Skeletal muscle tissue (tissue), 4 donors: ENCODE data around the gene TREH. TPM values are rescaled to one million over a fixed set of nuclear protein-coding genes. Genes with fewer than 3 reads are reported as not detected.

Source experiments
- H3K27ac ChIP-seq: one replicate; pipeline ENCODE4 v1.7.0; 2013; ENCODE audit warnings: mild to moderate bottlenecking, low read depth, low read length, inconsistent platforms
- H3K27me3 ChIP-seq, 3 donors: one replicate each; pipeline ENCODE4 v1.7.0; 2013; ENCODE audit warnings: low read length in 3 of 3; ENCODE audit not compliant: control insufficient read depth in 3 of 3, insufficient read depth in 3 of 3
- H3K36me3 ChIP-seq, 3 donors: one replicate each; pipeline ENCODE4 v1.7.0; 2013; ENCODE audit warnings: low read length in 3 of 3; ENCODE audit not compliant: control insufficient read depth in 3 of 3, insufficient read depth in 3 of 3
- H3K4me1 ChIP-seq, 3 donors: one replicate each; pipeline ENCODE4 v1.7.0; 2013; ENCODE audit warnings: low read length in 3 of 3, mild to moderate bottlenecking in 3 of 3; ENCODE audit not compliant: control insufficient read depth in 3 of 3, insufficient read depth in 3 of 3
- H3K4me3 ChIP-seq, 3 donors: one replicate each; pipeline ENCODE4 v1.7.0; 2013; ENCODE audit warnings: low read length in 3 of 3
- H3K9ac ChIP-seq, 3 donors: one replicate each; pipeline ENCODE4 v1.7.0; 2013; ENCODE audit warnings: low read length in 3 of 3, mild to moderate bottlenecking in 3 of 3, moderate library complexity in 2 of 3, low read depth in 1 of 3
- H3K9me3 ChIP-seq, 3 donors: one replicate each; pipeline ENCODE4 v1.7.0; 2013; ENCODE audit warnings: low read length in 3 of 3; ENCODE audit not compliant: control insufficient read depth in 3 of 3
- total RNA-seq: library from RNA; depleted of rRNA; stranded (reverse); fragments of >200 nt; gene quantifications from one replicate; pipeline ENCODE4 v1.2.3, GENCODE V29; 2014
- donor health status: Osteomylitis.

The TREH gene
- total RNA-seq, 1 donor from 2014 or later, result 0.52 TPM

DNA sequence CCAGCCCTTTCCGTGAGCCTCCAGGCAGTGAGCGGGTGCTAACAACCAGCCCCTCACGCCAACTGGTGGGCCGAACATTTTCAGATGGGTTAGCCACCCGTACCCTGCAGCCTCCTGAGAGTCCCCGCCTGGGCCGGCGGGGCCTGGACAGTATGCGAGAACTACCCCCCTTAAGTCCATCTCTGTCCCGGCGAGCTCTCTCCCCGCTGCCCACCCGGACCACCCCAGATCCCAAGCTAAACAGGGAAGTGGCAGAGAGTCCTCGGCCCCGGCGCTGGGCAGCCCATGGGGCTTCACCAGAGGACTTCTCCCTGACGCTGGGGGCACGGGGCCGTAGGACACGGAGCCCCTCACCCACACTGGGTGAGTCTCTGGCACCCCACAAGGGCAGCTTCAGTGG, 51.4 kb downstream of the TREH start:
- Histone ChIP-seq H3K4me3 (no peak overlapping the region), H3K27me3 (no peaks in the 10 kb centered on the region), H3K27ac (peak overlapping the region; percentile 48), H3K36me3 (peaks cover 34 to 54% (median 44%) of the 10 kb centered on the region in 3 donors), H3K4me1 (peaks cover 42 to 62% (median 57%) of the 10 kb centered on the region in 3 donors), H3K9me3 (no peaks in the 10 kb centered on the region), H3K9ac (peak overlapping the region in 2 of 3 donors; percentile 23 to 62)

DNA sequence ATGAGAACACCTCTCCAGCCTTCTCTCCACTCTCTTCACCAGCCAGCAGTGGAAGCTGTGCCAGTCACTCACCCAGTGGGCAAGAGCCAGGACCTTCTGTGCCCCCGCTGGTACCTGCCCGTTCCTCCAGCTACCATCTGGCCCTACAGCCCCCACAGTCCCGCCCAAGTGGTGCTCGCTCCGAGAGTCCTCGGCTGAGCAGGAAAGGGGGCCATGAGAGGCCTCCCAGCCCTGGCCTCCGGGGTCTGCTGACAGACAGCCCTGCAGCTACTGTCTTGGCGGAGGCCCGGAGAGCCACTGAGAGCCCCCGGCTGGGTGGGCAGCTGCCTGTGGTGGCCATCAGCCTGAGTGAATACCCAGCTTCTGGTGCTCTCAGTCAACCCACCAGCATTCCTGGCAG, 51.9 kb downstream of the TREH start:
- no peaks in the 10 kb centered on the region for H3K9me3 ChIP-seq
- peaks cover 45 to 65% (median 59%) of the 10 kb centered on the region in 3 donors for H3K4me1 ChIP-seq
- H3K4me3 ChIP-seq, result no peak overlapping the region
- peaks cover 34 to 53% (median 44%) of the 10 kb centered on the region in 3 donors for H3K36me3 ChIP-seq
- H3K9ac ChIP-seq, result peak overlapping the region in 1 of 3 donors; percentile 62
- peak overlapping the region; percentile 48 for H3K27ac ChIP-seq
- no peaks in the 10 kb centered on the region for H3K27me3 ChIP-seq

DNA sequence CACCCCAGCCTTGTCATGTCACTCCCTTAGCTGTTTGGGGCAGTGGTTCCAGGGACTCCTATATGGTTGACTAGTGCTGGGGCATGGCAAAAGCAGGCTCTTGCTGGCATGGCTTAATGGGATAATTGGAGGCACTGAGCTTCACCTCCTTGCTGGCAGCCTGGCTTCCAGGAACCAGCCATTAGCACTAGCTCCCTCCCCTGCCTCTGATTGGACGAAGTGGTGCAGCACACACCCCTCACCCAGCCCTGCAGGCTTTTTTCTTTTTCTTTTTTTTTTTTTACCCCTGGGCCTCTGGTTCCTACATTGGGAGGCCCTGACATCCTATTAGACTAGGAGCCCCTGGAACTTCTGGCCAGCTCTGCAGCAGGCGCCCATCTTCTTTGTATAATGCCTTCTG, 53.5 kb downstream of the TREH start:
- peaks cover 54 to 72% (median 65%) of the 10 kb centered on the region in 3 donors for H3K4me1 ChIP-seq
- H3K36me3 ChIP-seq, result peaks cover 31 to 39% (median 31%) of the 10 kb centered on the region in 3 donors
- H3K4me3 ChIP-seq, result no peak overlapping the region
- H3K9me3 ChIP-seq, result no peaks in the 10 kb centered on the region
- no peak overlapping the region for H3K9ac ChIP-seq
- no peak overlapping the region for H3K27ac ChIP-seq
- H3K27me3 ChIP-seq, result no peaks in the 10 kb centered on the region

DNA sequence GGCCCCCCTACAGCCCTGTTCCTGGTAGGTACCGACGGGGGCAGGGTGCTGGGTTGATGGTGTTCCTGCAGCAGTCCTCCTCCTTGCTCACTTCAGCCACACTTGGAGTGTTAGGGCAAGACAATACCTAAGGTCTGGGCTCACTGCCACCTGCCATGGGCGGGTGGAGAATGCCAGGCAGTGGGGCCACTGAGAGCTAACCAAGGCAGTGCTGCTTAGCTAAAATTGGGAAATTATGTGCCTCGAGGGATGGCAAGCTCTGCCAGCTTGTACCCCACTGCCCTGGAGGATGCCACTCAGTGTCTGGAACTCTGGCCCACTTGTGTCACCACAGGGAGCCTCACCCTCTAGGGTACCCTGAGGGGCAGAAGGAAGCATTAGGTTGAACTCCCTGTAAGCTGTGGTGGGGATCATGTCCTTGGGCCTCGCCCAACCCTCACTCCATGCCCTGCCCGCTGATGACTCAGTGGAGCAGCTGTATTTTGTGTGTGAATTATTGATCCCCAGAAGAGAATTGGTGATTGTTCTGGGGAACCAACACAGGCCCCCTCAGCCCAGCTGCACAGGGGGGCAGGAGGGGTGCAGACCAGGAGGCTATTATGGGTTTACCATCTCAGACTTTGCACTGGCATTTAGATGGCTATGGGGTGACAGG, 54.3 kb downstream of the TREH start:
- Histone ChIP-seq H3K27me3 (no peaks in the 10 kb centered on the region), H3K4me1 (peaks cover 58 to 75% (median 69%) of the 10 kb centered on the region in 3 donors), H3K9me3 (no peaks in the 10 kb centered on the region), H3K9ac (peak overlapping the region in 1 of 3 donors; percentile 25), H3K27ac (no peak overlapping the region), H3K36me3 (peaks cover 31 to 33% (median 31%) of the 10 kb centered on the region in 3 donors), H3K4me3 (no peak overlapping the region)

DNA sequence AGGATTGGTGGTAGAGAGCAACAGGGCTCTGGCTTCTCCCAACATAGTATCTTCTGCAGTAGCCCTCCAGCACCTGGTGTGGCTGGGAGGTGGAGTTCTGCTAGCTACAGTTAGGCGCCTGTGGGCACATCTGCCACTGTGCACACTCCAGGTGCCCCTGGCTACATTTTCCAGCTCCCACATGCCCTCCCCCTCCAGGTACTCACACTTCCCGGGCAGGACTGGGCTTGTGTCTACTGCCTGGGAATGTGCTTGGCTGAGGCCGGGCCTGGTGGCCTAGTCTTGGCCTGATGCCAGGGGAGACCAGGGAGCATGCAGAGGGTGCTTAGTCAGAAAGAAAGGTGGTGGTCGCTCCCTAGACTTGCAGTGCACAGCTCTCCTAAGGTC, 56.2 kb downstream of the TREH start:
- peaks cover 60 to 75% (median 67%) of the 10 kb centered on the region in 3 donors for H3K4me1 ChIP-seq
- no peaks in the 10 kb centered on the region for H3K27me3 ChIP-seq
- H3K27ac ChIP-seq, result peak overlapping the region; percentile 99
- H3K9me3 ChIP-seq, result no peaks in the 10 kb centered on the region
- peaks cover 22 to 24% (median 22%) of the 10 kb centered on the region in 3 donors for H3K36me3 ChIP-seq
- peak overlapping the region in 2 of 3 donors; percentile 39 to 52 for H3K4me3 ChIP-seq
- H3K9ac ChIP-seq, result peak overlapping the region; percentile 43 to 87 (median 85)

DNA sequence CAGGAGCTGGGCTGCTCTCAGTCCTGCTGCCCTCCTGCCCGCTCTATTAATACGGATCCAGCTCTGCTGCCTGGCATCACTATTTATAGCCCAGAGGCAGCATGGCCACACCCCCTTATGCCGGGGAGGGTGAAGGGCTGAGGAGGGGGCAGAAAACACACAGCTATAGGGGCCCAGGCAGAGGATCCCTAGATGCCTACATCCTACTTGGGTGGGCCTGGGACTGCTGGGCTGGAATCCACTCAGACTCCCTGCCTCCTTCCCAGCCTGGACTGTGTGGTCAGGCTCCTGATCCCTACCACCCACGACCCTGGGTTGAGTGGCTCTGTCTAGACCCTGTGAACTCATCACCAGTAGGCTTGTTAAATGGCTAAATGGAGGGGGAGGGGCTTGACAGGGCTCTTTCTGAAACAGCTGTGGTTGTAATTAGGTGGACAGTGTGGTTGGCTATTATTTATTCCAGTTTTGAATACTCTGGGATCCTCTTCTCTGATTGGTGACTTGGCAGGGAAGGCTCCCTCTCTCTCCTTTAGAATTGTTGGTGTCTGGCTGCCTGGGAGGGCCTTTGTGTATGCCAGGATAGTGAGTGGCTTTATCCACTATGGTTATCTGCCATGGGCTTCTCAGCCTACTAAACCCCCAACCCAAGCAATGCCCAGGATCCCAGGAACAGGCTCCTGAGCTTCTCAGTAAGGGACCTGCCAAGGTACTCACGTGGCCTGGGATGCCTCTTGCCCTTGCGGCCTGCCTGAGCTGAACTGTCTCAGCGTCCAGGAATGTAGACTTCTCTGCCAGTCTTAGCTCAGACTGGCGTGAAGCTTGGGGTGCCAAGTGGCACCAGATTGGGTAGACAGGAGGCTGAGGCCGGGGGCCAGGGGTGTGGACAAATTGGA, 56.8 kb downstream of the TREH start:
- Histone ChIP-seq H3K9ac (peak overlapping the region; percentile 76 to 87 (median 85)), H3K4me3 (peak overlapping the region; percentile 60 to 82 (median 66)), H3K27ac (peak overlapping the region; percentile 99), H3K9me3 (no peaks in the 10 kb centered on the region), H3K36me3 (peaks cover 18 to 19% (median 18%) of the 10 kb centered on the region in 3 donors), H3K4me1 (peaks cover 60 to 75% (median 67%) of the 10 kb centered on the region in 3 donors), H3K27me3 (no peaks in the 10 kb centered on the region)

DNA sequence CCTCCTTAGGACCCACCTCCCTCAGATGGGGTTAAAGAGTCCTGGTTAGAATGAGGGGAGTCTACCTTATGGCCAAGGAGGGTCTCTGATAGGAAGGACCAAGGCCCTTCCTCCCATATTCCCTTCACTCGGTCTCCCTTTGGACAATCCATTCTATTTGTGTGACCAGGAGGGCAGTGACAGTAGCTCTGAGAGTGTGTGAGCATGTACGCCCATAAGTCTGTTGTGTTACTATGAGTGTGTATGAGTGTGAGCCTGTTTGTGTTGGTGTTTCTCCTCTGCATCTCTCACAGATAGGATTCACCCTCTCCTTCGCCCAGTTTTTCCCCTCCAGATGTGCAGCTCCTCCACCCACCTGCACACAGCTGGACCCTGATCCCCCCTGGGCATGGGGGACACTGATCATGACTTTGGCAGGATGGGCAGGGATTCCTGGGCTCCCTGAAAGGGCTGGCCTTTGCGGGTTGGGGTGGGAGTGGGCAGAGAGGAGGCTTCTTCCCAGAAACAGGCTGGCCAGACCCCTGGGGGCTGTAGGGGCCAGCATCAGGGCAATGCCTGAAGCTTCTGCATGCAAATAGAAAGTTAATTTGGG, 57.6 kb downstream of the TREH start:
- peak overlapping the region; percentile 60 to 82 (median 66) for H3K4me3 ChIP-seq
- H3K27ac ChIP-seq, result peak overlapping the region; percentile 99
- H3K27me3 ChIP-seq, result no peaks in the 10 kb centered on the region
- H3K9ac ChIP-seq, result peak overlapping the region; percentile 76 to 87 (median 85)
- H3K36me3 ChIP-seq, result peaks cover 11 to 19% (median 12%) of the 10 kb centered on the region in 3 donors
- no peaks in the 10 kb centered on the region for H3K9me3 ChIP-seq
- peaks cover 66 to 77% (median 66%) of the 10 kb centered on the region in 3 donors for H3K4me1 ChIP-seq

DNA sequence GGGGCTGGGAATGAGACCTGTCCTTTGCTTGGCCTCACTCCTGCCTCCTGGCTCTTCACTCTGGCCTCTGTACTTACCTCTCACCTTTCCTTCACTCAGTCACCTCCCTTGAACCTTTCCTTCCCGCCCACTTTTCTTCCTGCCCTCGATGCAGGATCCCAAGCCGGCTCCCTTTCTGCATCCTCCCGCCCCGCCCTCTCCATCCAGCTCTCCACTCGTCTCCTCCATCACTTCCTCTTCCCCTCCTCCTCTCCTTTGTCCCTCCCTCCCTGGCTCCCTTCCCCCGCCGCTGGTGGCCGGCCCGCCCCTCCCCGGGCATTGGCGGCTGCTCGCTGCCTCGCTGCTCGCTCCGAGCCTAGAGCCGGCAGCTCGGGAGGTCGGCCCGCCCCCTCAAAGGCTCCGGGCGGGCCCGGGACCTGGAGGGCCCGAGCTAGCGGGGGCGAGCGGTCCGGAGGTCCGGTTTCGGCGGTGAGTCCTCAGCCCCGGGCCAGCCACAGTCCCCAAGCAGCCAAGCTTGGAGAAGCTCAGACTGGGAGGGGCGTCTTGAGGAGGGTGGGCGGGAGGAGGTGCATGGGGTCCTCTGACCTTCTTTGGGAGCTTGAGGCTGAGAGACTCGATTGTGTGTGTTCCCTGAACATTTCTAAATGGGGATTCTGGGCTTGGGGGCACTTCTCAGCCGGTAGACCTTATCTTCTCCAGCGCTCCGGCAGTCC, 58.2 kb downstream of the TREH start:
- peaks cover 10 to 20% (median 15%) of the 10 kb centered on the region in 3 donors for H3K36me3 ChIP-seq
- H3K9ac ChIP-seq, result peak overlapping the region; percentile 76 to 87 (median 85)
- peak overlapping the region; percentile 99 for H3K27ac ChIP-seq
- H3K4me3 ChIP-seq, result peak overlapping the region; percentile 60 to 82 (median 66)
- H3K27me3 ChIP-seq, result no peaks in the 10 kb centered on the region
- no peaks in the 10 kb centered on the region for H3K9me3 ChIP-seq
- H3K4me1 ChIP-seq, result peaks cover 68 to 81% (median 70%) of the 10 kb centered on the region in 3 donors

DNA sequence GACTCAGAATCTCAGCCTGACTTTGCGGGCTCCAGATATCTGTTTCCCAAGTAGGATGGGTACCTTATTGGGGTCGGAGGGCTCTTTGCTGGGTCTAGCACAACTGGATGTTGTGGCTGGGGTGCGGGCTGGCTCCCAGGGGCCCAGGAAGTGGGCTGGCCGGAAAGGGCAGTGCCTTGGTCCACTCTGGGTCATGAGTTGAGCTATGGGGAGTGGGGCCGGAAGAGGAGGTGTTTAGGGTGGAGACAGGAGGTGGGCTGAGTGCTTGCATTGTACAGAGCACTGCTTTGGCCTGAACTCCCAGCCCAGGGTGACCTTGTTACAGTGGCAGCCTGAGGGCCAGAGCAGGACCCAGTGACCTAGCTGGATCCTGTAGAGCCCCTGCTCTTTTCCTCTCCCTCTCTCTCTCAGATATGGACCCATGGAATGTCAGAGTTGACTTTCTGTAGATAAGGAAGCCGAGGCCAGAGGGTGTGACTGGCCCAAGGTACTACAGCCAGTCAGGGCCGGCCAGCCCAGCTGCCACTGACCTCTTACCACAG, 58.9 kb downstream of the TREH start:
- H3K9me3 ChIP-seq, result no peaks in the 10 kb centered on the region
- peak overlapping the region; percentile 1 to 87 (median 85) for H3K9ac ChIP-seq
- peak overlapping the region; percentile 35 to 66 (median 60) for H3K4me3 ChIP-seq
- H3K36me3 ChIP-seq, result peaks cover 15 to 21% (median 19%) of the 10 kb centered on the region in 3 donors
- no peaks in the 10 kb centered on the region for H3K27me3 ChIP-seq
- peaks cover 69 to 82% (median 74%) of the 10 kb centered on the region in 3 donors for H3K4me1 ChIP-seq
- peak overlapping the region; percentile 99 for H3K27ac ChIP-seq
